HFFc6 (cell line): ENCODE results near the gene ZFP90. TPM values are rescaled to one million over a fixed set of nuclear protein-coding genes. Genes with fewer than 3 reads are reported as not detected.

ENCODE experiments used
- DNase-seq: peaks from one replicate; pipeline ENCODE4 v3.0.0-alpha.2; 2018
- H3K27ac Mint-ChIP-seq: 2 replicates; pipeline ENCODE4 v1.8.0; 2020; ENCODE audit warnings: mild to moderate bottlenecking, mixed read lengths
- H3K27me3 Mint-ChIP-seq: 2 replicates; pipeline ENCODE4 v1.8.0; 2021; ENCODE audit warnings: mild to moderate bottlenecking, moderate library complexity, mixed read lengths; ENCODE audit not compliant: insufficient read depth
- H3K36me3 Mint-ChIP-seq: 2 replicates; pipeline ENCODE4 v1.8.0; 2021; ENCODE audit warnings: low read depth, mixed read lengths
- H3K4me1 Mint-ChIP-seq: 2 replicates; pipeline ENCODE4 v1.8.0; 2020; ENCODE audit warnings: low read depth, mixed read lengths
- H3K4me3 Mint-ChIP-seq: 2 replicates; pipeline ENCODE4 v1.8.0; 2020; ENCODE audit warnings: mild to moderate bottlenecking, moderate library complexity, mixed read lengths
- H3K9me3 Mint-ChIP-seq: 2 replicates; pipeline ENCODE4 v1.8.0; 2020; ENCODE audit warnings: mild to moderate bottlenecking, mixed read lengths
- total RNA-seq, 6 experiments: library from RNA; stranded (reverse); fragmentation: NEBNext Ultra II Directional; extraction: Animal tissue kit (Norgen Biotek cat#: 25700); gene quantifications; 2 replicates in 1 of 6; 3 replicates in 5 of 6; pipeline ENCODE4 v1.2.3, GENCODE V29; 2021
- TF ChIP-seq, protein P1 (sequence below): fragments of 200-600 bp; sonication (generic); IDR thresholded peaks from 2 replicates; pipeline ENCODE4 v1.5.0; 2021; ENCODE audit warnings: antibody characterized with exemption, mild to moderate bottlenecking

Gene ZFP90
- total RNA-seq, 6 experiments from 2014 or later: 13.3 to 17.0 (median 13.9) TPM

DNA sequence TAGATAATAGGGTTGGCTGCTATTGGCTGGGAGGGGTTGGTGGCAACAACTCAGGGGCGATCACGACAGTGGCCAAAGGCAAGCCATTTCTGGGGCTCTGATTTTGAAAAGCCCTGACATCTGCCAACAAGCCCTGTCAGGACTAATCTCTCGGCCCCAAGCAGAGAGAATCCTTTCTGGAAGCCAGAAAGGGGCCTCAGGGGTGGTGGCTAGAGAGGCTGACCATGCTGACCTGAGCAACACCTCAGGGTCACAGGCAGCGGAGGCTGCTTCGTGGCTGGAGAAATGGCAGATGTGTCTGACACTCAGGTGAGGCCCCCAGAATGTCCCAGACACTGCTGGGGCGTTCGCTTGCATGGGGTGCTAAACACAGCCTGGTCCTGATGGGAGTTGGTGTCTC lies 35.0 kb upstream of the ZFP90 start:
- Mint-ChIP-seq H3K27me3 (peaks cover 17% of the 10 kb centered on the region), H3K4me3 (no peak overlapping the region), H3K9me3 (no peaks in the 10 kb centered on the region), H3K4me1 (peaks cover 35% of the 10 kb centered on the region), H3K36me3 (no peaks in the 10 kb centered on the region), H3K27ac (no peak overlapping the region)
- no peak for DNase-seq
- TF ChIP-seq, protein P1, sequence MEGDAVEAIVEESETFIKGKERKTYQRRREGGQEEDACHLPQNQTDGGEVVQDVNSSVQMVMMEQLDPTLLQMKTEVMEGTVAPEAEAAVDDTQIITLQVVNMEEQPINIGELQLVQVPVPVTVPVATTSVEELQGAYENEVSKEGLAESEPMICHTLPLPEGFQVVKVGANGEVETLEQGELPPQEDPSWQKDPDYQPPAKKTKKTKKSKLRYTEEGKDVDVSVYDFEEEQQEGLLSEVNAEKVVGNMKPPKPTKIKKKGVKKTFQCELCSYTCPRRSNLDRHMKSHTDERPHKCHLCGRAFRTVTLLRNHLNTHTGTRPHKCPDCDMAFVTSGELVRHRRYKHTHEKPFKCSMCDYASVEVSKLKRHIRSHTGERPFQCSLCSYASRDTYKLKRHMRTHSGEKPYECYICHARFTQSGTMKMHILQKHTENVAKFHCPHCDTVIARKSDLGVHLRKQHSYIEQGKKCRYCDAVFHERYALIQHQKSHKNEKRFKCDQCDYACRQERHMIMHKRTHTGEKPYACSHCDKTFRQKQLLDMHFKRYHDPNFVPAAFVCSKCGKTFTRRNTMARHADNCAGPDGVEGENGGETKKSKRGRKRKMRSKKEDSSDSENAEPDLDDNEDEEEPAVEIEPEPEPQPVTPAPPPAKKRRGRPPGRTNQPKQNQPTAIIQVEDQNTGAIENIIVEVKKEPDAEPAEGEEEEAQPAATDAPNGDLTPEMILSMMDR: no peak

DNA sequence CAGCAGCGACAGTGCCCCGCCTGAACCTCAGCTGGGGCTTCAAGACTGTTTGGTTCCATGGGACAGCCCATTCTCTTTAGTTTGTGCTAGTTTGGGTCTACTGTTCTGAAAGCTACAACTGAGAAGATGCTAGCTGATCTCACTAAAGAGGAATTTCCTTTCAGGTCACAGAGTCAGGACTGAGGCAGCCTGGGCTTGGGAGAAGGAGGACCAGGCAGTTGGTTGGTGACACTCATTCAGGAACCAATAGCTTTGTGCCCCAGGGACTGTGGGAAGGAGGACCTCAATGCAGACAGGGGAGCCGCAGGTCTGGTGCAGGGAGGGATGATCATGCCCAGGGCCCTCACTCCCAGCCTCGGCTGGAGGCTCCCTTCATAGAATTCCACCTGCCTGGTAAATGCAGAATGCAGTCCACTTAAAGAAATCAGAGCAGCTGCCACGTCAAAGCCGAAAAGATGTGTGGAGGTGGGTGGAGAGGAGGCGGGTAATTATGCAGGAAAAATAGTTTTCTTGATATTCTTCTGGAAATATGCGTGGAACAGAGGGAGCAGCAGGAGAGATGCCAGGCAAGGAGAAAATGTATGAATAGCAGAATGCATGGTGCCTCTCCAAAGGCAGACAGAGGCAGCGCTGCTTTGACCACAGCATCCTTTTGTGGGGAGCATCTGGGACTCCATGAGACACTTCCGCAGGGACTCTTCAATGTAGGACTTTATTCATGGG lies 32.6 kb upstream of the ZFP90 start:
- H3K36me3 Mint-ChIP-seq: no peaks in the 10 kb centered on the region
- no peaks in the 10 kb centered on the region for H3K9me3 Mint-ChIP-seq
- no peak overlapping the region for H3K4me3 Mint-ChIP-seq
- H3K4me1 Mint-ChIP-seq: peaks cover 43% of the 10 kb centered on the region
- H3K27me3 Mint-ChIP-seq: peaks cover 16% of the 10 kb centered on the region
- TF ChIP-seq, protein P1: no peak
- H3K27ac Mint-ChIP-seq: no peak overlapping the region; the same call in 1 of the 2 replicates
- DNase-seq: peak; percentile 40

DNA sequence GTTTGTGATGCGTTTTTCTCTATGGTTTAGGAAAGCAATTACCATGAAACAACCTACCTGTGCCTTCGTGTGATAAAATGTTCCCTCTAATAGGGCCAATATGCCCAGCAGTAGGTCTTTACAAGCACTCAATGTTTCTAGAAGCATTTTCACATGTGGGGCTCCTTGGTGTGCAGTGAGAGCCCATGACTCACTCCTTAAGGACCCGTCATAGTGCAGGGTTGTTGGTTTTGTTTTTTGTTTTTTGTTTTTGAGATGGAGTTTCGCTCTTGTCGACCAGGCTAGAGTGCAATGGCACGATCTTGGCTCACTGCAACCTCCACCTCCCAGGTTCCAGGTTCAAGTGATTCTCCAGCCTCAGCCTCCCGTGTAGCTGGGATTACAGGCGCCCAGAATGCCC lies 31.1 kb upstream of the ZFP90 start:
- peaks cover 17% of the 10 kb centered on the region for H3K27me3 Mint-ChIP-seq
- H3K9me3 Mint-ChIP-seq: no peaks in the 10 kb centered on the region
- DNase-seq: no peak
- TF ChIP-seq, protein P1: no peak
- H3K4me1 Mint-ChIP-seq: peaks cover 41% of the 10 kb centered on the region
- H3K27ac Mint-ChIP-seq: no peak overlapping the region
- no peak overlapping the region for H3K4me3 Mint-ChIP-seq
- no peaks in the 10 kb centered on the region for H3K36me3 Mint-ChIP-seq

DNA sequence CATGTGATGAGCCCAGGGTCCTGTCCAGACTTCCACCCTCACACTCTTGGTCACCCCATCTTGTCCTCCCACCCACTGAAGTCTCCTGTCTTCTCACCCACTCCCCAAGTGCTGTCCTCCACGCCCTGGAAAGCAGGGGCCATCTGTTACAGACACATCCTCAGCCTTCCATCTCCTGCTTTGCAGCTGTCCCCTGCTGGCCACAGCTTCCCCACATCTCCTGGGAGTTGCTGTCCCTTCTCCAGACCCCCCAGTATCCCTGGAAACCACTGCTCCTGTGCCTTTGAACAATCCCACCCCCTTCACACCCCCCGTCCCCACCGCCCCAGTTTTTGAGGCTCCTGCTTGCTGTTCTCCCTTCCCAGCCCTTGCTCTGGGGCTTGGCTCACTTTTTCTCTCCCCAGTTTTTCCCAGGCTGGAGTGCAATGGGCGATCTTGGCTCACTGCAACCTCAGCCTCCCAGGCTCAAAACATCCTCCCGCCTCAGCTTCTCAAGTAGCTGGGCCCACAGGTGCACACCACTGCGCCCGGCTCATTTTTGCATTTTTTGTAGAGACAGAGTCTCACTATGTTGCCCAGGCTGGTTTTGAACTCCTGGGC lies 30.4 kb upstream of the ZFP90 start:
- no peak overlapping the region for H3K27ac Mint-ChIP-seq
- no peaks in the 10 kb centered on the region for H3K9me3 Mint-ChIP-seq
- DNase-seq: no peak
- H3K4me3 Mint-ChIP-seq: no peak overlapping the region
- peaks cover 33% of the 10 kb centered on the region for H3K4me1 Mint-ChIP-seq
- H3K27me3 Mint-ChIP-seq: peaks cover 17% of the 10 kb centered on the region
- TF ChIP-seq, protein P1: no peak
- H3K36me3 Mint-ChIP-seq: no peaks in the 10 kb centered on the region

DNA sequence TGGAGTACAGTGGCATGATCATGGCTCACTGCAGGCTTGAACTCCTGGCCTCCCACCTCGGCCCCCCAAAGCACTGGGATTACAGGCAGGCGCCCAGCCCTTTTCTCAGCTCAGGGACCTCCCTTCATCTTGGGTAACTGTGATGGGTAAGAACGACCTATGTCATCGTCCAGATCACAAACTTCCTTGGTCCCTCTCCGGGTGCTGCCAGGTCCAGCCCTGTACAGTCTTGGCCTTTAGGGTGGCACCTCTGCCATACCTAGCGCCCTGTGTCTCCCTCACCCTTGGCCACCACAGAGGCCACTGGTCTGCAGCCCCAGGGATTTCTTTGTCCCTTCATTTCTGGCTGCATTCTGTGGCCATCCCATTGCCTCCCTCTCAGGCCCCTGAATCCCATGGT lies 29.7 kb upstream of the ZFP90 start:
- H3K36me3 Mint-ChIP-seq: no peaks in the 10 kb centered on the region
- no peak for DNase-seq
- no peak overlapping the region for H3K27ac Mint-ChIP-seq
- no peak overlapping the region for H3K4me3 Mint-ChIP-seq
- peaks cover 32% of the 10 kb centered on the region for H3K4me1 Mint-ChIP-seq
- no peaks in the 10 kb centered on the region for H3K9me3 Mint-ChIP-seq
- TF ChIP-seq, protein P1: no peak
- H3K27me3 Mint-ChIP-seq: peaks cover 17% of the 10 kb centered on the region
